Esophagus muscularis mucosa (tissue), 4 donors: ENCODE measurements around the gene CMYA5. TPM values are rescaled to one million over a fixed set of nuclear protein-coding genes. Genes with fewer than 3 reads are reported as not detected.

ENCODE experiments used
- DNase-seq: peaks from one replicate; pipeline ENCODE4 v3.0.0-alpha.2; 2017; ENCODE audit errors: extremely low spot score
- H3K27ac ChIP-seq, 4 donors: fragments of 200-600 bp; sonication (generic); replicated peaks in 1 of 4; 1 replicate in 3 of 4; 2 replicates in 1 of 4; pipeline ENCODE4 v1.5.1; 2016 to 2019; ENCODE audit warnings: mild to moderate bottlenecking in 1 of 4
- H3K27me3 ChIP-seq, 4 donors: fragments of 200-600 bp; sonication (generic); one replicate each; pipeline versions ENCODE4 v1.5.1 to v1.6.0; 2016 to 2019
- H3K36me3 ChIP-seq, 4 donors: fragments of 200-600 bp; sonication (generic); one replicate each; pipeline ENCODE4 v1.5.1; 2016 to 2019
- H3K4me1 ChIP-seq, 4 donors: fragments of 200-600 bp; sonication (generic); one replicate each; pipeline ENCODE4 v1.5.1; 2016 to 2019
- H3K4me3 ChIP-seq, 4 donors: fragments of 200-600 bp; sonication (generic); 1 replicate in 2 of 4; 2 replicates in 2 of 4; pipeline ENCODE4 v1.5.1; 2016 to 2019; ENCODE audit warnings: mild to moderate bottlenecking in 4 of 4, moderate library complexity in 1 of 4
- H3K9me3 ChIP-seq, 4 donors: fragments of 200-600 bp; sonication (generic); 1 replicate in 3 of 4; 2 replicates in 1 of 4; pipeline ENCODE4 v1.5.1; 2016 to 2019
- EP300 ChIP-seq: sonication (generic); formaldehyde crosslinking; IDR thresholded peaks from one replicate; pipeline ENCODE4 v1.6.1; 2017; ENCODE audit warnings: antibody characterized with exemption
- POLR2A ChIP-seq: fragments of 450-650 bp; IDR thresholded peaks from one replicate; pipeline ENCODE4 v1.6.1; 2017; ENCODE audit warnings: antibody characterized with exemption, moderate library complexity, mild to moderate bottlenecking, low read depth
- POLR2AphosphoS5 ChIP-seq, 2 donors: sonication (generic); formaldehyde crosslinking; IDR thresholded peaks; one replicate each; pipeline ENCODE4 v1.6.1; 2017; ENCODE audit warnings: antibody characterized with exemption in 2 of 2
- WGBS: methylation state at CpG from one replicate; pipeline ENCODE4 v1.1.5; 2018; 5-methylcytosine and 5-hydroxymethylcytosine counted together
- intact Hi-C: fragments of 100-400 bp; cut with DNase I; formaldehyde crosslinking; loops from one replicate; pipeline ENCODE4 v1.15.1; 2023
- total RNA-seq, 4 donors: library from RNA; depleted of rRNA; stranded (reverse); fragments of >200 nt; gene quantifications; one replicate each; pipeline versions ENCODE4 v1.1.0 to v1.2.1, GENCODE V29; 2016
- TF ChIP-seq, protein P1 (sequence below), 3 experiments: fragments of 200-600 bp in 2 of 3; fragments of 450-650 bp in 1 of 3; sonication (generic) in 2 of 3; IDR thresholded peaks; one replicate each; pipeline ENCODE4 v1.5.1; 2017 to 2019; ENCODE audit warnings: antibody characterized with exemption in 3 of 3, mild to moderate bottlenecking in 2 of 3, moderate library complexity in 1 of 3

CMYA5 gene
- total RNA-seq, 4 donors from 2014 or later: 4.2 to 8.4 (median 4.9) TPM

DNA sequence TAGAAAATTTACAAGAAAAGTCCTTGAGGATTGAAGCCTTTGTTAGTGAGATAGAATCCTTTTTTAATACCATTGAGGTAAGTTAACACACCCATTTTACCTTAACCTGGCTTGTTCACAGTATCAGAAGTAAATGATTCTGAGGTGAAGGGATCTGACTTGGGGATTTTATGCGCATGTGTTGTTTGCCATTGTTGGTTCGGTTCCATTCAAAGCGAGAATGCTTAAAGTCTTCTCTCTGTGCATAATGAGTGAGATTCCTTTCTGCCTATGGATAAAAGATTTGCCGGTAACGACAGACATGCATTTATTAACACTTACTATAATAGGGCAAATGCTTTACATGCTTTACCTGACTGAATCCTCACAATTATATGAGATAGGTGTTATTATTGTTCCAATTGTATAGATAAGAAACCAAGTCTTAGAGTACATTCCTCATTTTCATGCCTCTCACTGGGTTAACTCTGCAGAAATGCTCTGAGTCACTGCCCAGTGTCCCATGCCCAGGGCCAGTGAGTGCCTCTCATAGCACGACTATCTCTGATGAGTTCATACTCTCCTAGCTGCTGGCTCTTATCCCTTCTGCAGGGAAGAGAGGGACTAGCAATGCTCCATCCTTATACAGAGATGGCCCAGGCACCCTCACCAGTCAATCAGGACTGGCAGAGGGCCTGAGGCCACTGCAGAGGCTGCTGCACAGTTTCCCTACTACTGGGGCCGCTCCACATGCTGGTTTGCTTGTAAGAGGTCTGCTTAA is 54.4 kb downstream of the CMYA5 start:
- Histone ChIP-seq H3K27ac (no peak overlapping the region), H3K36me3 (peaks cover 5 to 29% (median 9%) of the 10 kb centered on the region in 4 donors), H3K27me3 (no peaks in the 10 kb centered on the region), H3K4me3 (no peak overlapping the region), H3K4me1 (no peaks in the 10 kb centered on the region), H3K9me3 (no peaks in the 10 kb centered on the region)
- WGBS: 88% methylated on average over 7 of the region's 7 CpGs
- intact Hi-C loops: no loop called here
- no peak for TF ChIP-seq POLR2AphosphoS5 (IDR thresholded peaks at IDR 0.05)
- TF ChIP-seq, protein P1, sequence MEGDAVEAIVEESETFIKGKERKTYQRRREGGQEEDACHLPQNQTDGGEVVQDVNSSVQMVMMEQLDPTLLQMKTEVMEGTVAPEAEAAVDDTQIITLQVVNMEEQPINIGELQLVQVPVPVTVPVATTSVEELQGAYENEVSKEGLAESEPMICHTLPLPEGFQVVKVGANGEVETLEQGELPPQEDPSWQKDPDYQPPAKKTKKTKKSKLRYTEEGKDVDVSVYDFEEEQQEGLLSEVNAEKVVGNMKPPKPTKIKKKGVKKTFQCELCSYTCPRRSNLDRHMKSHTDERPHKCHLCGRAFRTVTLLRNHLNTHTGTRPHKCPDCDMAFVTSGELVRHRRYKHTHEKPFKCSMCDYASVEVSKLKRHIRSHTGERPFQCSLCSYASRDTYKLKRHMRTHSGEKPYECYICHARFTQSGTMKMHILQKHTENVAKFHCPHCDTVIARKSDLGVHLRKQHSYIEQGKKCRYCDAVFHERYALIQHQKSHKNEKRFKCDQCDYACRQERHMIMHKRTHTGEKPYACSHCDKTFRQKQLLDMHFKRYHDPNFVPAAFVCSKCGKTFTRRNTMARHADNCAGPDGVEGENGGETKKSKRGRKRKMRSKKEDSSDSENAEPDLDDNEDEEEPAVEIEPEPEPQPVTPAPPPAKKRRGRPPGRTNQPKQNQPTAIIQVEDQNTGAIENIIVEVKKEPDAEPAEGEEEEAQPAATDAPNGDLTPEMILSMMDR (IDR thresholded peaks at IDR 0.05): no peak
- TF ChIP-seq POLR2A: no peak
- TF ChIP-seq EP300: no peak
- DNase-seq: no peak

DNA sequence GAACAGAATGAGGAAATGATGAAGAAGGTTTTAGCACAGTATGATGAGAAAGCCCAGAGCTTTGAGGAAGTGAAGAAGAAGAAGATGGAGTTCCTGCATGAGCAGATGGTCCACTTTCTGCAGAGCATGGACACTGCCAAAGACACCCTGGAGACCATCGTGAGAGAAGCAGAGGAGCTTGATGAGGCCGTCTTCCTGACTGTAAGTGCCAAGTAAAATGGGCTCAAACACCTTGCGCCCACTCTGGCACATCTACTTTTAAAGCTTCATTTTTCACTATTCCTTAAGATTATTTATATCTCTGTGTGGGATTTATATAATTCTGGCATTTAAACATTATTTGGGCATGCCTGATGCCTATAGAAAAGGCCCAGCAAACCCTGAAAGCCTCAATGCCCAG is 55.6 kb downstream of the CMYA5 start:
- no peak for DNase-seq
- WGBS: 88% methylated on average over 3 of the region's 3 CpGs
- no peak overlapping the region for H3K27ac ChIP-seq
- H3K9me3 ChIP-seq: no peaks in the 10 kb centered on the region
- TF ChIP-seq POLR2A (no peak), EP300 (no peak), POLR2AphosphoS5 (IDR thresholded peaks at IDR 0.05) (no peak)
- TF ChIP-seq, protein P1 (IDR thresholded peaks at IDR 0.05): no peak
- H3K27me3 ChIP-seq: no peaks in the 10 kb centered on the region
- intact Hi-C loops: no loop called here
- peaks cover 5 to 38% (median 9%) of the 10 kb centered on the region in 4 donors for H3K36me3 ChIP-seq
- no peaks in the 10 kb centered on the region for H3K4me1 ChIP-seq
- no peak overlapping the region for H3K4me3 ChIP-seq

DNA sequence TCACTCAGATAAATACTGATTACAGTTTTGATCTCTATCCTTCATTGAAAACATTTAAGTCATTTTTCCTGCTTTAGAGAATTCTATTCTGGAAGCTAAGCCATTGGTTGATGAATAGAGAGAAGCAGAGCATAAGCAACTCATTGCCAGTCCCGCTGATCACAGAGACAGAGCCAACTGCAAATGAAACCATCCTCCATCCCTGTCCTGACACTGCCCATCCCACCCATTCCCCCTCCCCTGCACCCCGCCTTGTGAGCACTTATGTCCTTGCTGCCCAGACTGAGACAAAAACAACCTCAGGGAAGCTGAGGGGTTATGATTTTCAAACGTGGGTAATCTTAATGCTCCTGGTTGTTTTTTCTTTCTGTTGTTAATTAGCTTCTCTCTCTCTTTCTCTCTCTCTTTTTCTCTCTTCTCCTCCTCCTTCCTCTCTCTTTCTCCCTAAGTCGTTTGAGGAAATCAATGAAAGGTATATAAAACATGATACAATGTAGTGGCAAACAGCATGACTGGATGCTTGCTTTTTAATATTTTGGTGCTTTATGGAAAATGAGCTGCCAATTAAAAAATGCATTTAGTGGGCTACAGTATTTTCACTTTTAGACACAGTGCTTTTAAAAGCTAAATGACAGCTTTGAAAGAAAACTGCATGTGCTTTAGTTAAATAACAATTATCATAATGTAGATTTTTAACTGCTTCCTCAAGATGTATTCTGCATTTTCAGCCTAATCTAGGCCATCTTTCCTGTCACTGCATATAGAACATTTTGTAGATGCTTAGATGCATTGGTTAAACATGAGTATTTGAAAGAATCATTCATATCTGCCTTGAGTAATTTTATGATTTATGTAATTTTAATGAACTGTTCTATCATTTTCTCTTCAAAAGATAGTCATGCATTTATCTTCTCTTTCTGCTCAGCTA is 57.3 kb downstream of the CMYA5 start:
- 58% methylated on average over 4 of the region's 4 CpGs for WGBS
- intact Hi-C loops: no loop called here
- no peaks in the 10 kb centered on the region for H3K27me3 ChIP-seq

DNA sequence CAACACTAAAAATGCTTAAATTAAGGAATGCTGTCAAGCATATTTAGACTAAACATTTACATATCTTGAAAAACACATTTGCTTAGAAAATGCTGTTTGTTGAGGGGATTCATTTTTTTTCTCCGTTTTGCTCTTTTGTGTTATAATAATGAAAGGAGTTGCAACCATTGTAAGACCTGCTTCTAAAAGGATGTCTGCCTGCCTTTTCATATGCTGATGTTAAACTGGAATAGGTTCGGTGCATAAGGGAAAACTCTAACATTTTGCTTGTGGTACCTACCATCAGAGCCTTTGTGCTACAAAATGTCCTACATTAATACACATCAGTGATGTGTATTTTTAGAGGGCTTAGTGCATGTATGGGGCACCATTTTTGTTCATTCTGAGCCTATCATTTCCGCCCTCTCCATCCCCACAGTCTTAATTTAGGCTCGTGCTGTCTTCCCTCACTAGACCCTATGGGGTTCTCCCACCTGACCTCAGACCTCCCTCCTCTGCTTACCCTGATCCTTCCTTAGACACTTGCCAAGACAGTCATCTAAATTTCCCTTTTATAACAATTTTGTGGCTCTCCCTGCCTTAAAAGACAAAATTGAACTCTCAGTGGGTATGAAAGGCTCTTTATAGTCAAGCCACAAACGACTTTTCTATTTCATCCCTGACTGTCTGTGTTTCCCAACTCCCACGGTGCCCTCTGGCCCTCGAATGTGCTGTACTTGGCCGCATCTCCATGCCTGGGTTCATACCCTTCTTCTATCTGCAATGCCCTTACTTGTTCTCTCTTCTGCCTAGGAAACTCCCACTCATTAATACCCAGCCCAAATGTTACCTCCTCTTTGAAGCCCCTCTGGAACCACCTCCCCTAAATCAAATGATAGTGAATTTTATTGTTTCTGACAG is 61.2 kb downstream of the CMYA5 start:
- no peak for DNase-seq
- H3K27ac ChIP-seq: no peak overlapping the region
- H3K27me3 ChIP-seq: no peaks in the 10 kb centered on the region
- H3K4me1 ChIP-seq: no peaks in the 10 kb centered on the region
- 82% methylated on average over 8 of the region's 8 CpGs for WGBS
- no peak for TF ChIP-seq POLR2AphosphoS5 (IDR thresholded peaks at IDR 0.05)
- TF ChIP-seq POLR2A: no peak
- no peak for TF ChIP-seq EP300
- TF ChIP-seq, protein P1 (IDR thresholded peaks at IDR 0.05): no peak
- H3K4me3 ChIP-seq: no peak overlapping the region
- H3K36me3 ChIP-seq: peaks cover 0 to 47% (median 3%) of the 10 kb centered on the region in 4 donors
- H3K9me3 ChIP-seq: no peaks in the 10 kb centered on the region
- intact Hi-C loops: no loop called here

More for the DNA sequence above, 57.3 kb downstream of the CMYA5 start:
- TF ChIP-seq POLR2A: no peak
- TF ChIP-seq POLR2AphosphoS5 (IDR thresholded peaks at IDR 0.05): no peak
- TF ChIP-seq EP300: no peak
- TF ChIP-seq, protein P1 (IDR thresholded peaks at IDR 0.05): no peak
- no peak overlapping the region for H3K4me3 ChIP-seq
- peaks cover 5 to 44% (median 9%) of the 10 kb centered on the region in 4 donors for H3K36me3 ChIP-seq
- H3K27ac ChIP-seq: no peak overlapping the region
- no peaks in the 10 kb centered on the region for H3K9me3 ChIP-seq
- no peaks in the 10 kb centered on the region for H3K4me1 ChIP-seq
- no peak for DNase-seq
